SK-N-SH treated with all-trans-retinoic acid at 6 μM for 48 hours (cell line): Measurements from ENCODE around the gene CCDC6.
"Not testable (repeated sequence)": the region's sequence is repeated elsewhere in the genome, so short reads cannot be mapped to it uniquely, and the experiment has no call there.

Experiments used
- ARNTL ChIP-seq: fragments of 450-650 bp; formaldehyde crosslinking; IDR thresholded peaks from 2 replicates; pipeline ENCODE4 v1.5.0; 2020; ENCODE audit warnings: low read depth, mild to moderate bottlenecking, moderate library complexity, borderline replicate concordance
- ISL1 ChIP-seq: fragments of 250-450 bp; sonication (Bioruptor Pico); IDR thresholded peaks from 2 replicates; pipeline ENCODE4 v2.1.2; 2022; ENCODE audit warnings: mild to moderate bottlenecking, moderate library complexity
- TOX ChIP-seq: fragments of 250-450 bp; sonication (Bioruptor Pico); IDR thresholded peaks from 2 replicates; pipeline ENCODE4 v1.8.0; 2021; ENCODE audit warnings: mild to moderate bottlenecking, moderate library complexity, borderline replicate concordance
- ZC3H10 ChIP-seq: fragments of 250-450 bp; sonication (Bioruptor Pico); IDR thresholded peaks from 2 replicates; pipeline ENCODE4 v1.5.1; 2021; ENCODE audit warnings: mild to moderate bottlenecking, moderate library complexity
- ZFP3 ChIP-seq: fragments of 250-450 bp; sonication (Bioruptor Pico); IDR thresholded peaks from 2 replicates; pipeline ENCODE4 v1.5.0; 2020; ENCODE audit warnings: mild to moderate bottlenecking, moderate library complexity
- ZNF70 ChIP-seq: fragments of 450-650 bp; formaldehyde crosslinking; IDR thresholded peaks from 2 replicates; pipeline ENCODE4 v1.5.0; 2020; ENCODE audit warnings: mild to moderate bottlenecking, moderate library complexity
- ZNF8 ChIP-seq: fragments of 450-650 bp; formaldehyde crosslinking; IDR thresholded peaks from 2 replicates; pipeline ENCODE4 v1.5.0; 2020; ENCODE audit warnings: mild to moderate bottlenecking, moderate library complexity
- TF ChIP-seq, protein P1 (sequence below): fragments of 250-450 bp; sonication (Bioruptor Pico); IDR thresholded peaks from 2 replicates; pipeline ENCODE4 v1.8.0; 2021; ENCODE audit warnings: low read depth, mild to moderate bottlenecking, moderate library complexity, borderline replicate concordance
- TF ChIP-seq, protein P2 (sequence below): fragments of 250-450 bp; sonication (Bioruptor Pico); IDR thresholded peaks from 2 replicates; pipeline ENCODE4 v1.8.0; 2020; ENCODE audit warnings: mild to moderate bottlenecking, moderate library complexity, borderline replicate concordance
- TF ChIP-seq, protein P3 (sequence below): fragments of 250-450 bp; sonication (Bioruptor Pico); IDR thresholded peaks from 2 replicates; pipeline ENCODE4 v1.5.1; 2020; ENCODE audit warnings: low read depth, mild to moderate bottlenecking, moderate library complexity
- TF ChIP-seq, protein P4 (sequence below): fragments of 250-450 bp; sonication (Bioruptor Pico); IDR thresholded peaks from 2 replicates; pipeline ENCODE4 v1.5.0; 2020; ENCODE audit warnings: mild to moderate bottlenecking, moderate library complexity

DNA sequence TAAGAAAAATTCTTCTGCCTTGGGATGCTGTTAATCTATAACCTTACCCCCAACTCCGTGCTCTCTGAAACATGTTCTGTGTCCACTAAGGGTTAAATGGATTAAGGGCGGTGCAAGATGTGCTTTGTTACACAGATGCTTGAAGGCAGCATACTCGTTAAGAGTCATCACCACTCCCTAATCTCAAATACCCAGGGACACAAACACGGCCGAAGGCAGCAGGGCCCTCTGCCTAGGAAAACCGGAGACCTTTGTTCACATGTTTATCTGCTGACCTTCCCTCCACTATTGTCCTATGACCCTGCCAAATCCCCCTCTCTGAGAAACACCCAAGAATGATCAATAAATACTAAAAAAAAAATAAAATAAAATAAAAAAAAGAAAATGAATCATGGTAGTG, 161.6 kb downstream of the CCDC6 start:
- TF ChIP-seq, protein P1, sequence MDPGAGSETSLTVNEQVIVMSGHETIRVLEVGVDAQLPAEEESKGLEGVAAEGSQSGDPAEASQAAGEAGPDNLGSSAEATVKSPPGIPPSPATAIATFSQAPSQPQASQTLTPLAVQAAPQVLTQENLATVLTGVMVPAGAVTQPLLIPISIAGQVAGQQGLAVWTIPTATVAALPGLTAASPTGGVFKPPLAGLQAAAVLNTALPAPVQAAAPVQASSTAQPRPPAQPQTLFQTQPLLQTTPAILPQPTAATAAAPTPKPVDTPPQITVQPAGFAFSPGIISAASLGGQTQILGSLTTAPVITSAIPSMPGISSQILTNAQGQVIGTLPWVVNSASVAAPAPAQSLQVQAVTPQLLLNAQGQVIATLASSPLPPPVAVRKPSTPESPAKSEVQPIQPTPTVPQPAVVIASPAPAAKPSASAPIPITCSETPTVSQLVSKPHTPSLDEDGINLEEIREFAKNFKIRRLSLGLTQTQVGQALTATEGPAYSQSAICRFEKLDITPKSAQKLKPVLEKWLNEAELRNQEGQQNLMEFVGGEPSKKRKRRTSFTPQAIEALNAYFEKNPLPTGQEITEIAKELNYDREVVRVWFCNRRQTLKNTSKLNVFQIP (CRISPR knock-in tag) = not testable (repeated sequence)
- TF ChIP-seq, protein P2, sequence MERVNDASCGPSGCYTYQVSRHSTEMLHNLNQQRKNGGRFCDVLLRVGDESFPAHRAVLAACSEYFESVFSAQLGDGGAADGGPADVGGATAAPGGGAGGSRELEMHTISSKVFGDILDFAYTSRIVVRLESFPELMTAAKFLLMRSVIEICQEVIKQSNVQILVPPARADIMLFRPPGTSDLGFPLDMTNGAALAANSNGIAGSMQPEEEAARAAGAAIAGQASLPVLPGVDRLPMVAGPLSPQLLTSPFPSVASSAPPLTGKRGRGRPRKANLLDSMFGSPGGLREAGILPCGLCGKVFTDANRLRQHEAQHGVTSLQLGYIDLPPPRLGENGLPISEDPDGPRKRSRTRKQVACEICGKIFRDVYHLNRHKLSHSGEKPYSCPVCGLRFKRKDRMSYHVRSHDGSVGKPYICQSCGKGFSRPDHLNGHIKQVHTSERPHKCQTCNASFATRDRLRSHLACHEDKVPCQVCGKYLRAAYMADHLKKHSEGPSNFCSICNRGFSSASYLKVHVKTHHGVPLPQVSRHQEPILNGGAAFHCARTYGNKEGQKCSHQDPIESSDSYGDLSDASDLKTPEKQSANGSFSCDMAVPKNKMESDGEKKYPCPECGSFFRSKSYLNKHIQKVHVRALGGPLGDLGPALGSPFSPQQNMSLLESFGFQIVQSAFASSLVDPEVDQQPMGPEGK (CRISPR knock-in tag) = not testable (repeated sequence)
- TF ChIP-seq ZNF8, ISL1, ZC3H10, ARNTL, TOX, ZFP3, ZNF70 (CRISPR knock-in tag): not testable (repeated sequence)
- TF ChIP-seq, protein P3, sequence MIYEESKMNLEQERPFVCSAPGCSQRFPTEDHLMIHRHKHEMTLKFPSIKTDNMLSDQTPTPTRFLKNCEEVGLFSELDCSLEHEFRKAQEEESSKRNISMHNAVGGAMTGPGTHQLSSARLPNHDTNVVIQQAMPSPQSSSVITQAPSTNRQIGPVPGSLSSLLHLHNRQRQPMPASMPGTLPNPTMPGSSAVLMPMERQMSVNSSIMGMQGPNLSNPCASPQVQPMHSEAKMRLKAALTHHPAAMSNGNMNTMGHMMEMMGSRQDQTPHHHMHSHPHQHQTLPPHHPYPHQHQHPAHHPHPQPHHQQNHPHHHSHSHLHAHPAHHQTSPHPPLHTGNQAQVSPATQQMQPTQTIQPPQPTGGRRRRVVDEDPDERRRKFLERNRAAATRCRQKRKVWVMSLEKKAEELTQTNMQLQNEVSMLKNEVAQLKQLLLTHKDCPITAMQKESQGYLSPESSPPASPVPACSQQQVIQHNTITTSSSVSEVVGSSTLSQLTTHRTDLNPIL (CRISPR knock-in tag) = not testable (repeated sequence)
- TF ChIP-seq, protein P4, sequence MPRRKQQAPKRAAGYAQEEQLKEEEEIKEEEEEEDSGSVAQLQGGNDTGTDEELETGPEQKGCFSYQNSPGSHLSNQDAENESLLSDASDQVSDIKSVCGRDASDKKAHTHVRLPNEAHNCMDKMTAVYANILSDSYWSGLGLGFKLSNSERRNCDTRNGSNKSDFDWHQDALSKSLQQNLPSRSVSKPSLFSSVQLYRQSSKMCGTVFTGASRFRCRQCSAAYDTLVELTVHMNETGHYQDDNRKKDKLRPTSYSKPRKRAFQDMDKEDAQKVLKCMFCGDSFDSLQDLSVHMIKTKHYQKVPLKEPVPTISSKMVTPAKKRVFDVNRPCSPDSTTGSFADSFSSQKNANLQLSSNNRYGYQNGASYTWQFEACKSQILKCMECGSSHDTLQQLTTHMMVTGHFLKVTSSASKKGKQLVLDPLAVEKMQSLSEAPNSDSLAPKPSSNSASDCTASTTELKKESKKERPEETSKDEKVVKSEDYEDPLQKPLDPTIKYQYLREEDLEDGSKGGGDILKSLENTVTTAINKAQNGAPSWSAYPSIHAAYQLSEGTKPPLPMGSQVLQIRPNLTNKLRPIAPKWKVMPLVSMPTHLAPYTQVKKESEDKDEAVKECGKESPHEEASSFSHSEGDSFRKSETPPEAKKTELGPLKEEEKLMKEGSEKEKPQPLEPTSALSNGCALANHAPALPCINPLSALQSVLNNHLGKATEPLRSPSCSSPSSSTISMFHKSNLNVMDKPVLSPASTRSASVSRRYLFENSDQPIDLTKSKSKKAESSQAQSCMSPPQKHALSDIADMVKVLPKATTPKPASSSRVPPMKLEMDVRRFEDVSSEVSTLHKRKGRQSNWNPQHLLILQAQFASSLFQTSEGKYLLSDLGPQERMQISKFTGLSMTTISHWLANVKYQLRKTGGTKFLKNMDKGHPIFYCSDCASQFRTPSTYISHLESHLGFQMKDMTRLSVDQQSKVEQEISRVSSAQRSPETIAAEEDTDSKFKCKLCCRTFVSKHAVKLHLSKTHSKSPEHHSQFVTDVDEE (CRISPR knock-in tag) = not testable (repeated sequence)
